AG10803 (cell line): ENCODE measurements around the gene PRR14L.
"Not testable (repeated sequence)": the region's sequence is repeated elsewhere in the genome, so short reads cannot be mapped to it uniquely, and the experiment has no call there.

Source experiments
- DNase-seq: peaks from one replicate; pipeline ENCODE4 v3.0.0; 2010; ENCODE audit warnings: low read depth
- H3K4me3 ChIP-seq: 2 replicates; pipeline ENCODE4 v1.5.1; 2011; ENCODE audit warnings: mild to moderate bottlenecking, low read length, control low read depth
- TF ChIP-seq, protein P1 (sequence below): conservative IDR thresholded peaks from 2 replicates; pipeline ENCODE4 v1.5.1; 2011; ENCODE audit warnings: mild to moderate bottlenecking, low read length, control low read depth, inconsistent platforms

PRR14L gene

GRCh38 chr22:31707519-31707918 is 42.4 kb downstream of the PRR14L start:
- TF ChIP-seq, protein P1, sequence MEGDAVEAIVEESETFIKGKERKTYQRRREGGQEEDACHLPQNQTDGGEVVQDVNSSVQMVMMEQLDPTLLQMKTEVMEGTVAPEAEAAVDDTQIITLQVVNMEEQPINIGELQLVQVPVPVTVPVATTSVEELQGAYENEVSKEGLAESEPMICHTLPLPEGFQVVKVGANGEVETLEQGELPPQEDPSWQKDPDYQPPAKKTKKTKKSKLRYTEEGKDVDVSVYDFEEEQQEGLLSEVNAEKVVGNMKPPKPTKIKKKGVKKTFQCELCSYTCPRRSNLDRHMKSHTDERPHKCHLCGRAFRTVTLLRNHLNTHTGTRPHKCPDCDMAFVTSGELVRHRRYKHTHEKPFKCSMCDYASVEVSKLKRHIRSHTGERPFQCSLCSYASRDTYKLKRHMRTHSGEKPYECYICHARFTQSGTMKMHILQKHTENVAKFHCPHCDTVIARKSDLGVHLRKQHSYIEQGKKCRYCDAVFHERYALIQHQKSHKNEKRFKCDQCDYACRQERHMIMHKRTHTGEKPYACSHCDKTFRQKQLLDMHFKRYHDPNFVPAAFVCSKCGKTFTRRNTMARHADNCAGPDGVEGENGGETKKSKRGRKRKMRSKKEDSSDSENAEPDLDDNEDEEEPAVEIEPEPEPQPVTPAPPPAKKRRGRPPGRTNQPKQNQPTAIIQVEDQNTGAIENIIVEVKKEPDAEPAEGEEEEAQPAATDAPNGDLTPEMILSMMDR, result no peak
- DNase-seq, result no peak
- no peak overlapping the region for H3K4me3 ChIP-seq

GRCh38 chr22:31695423-31695822 is 54.5 kb downstream of the PRR14L start:
- no peak for DNase-seq
- no peak overlapping the region for H3K4me3 ChIP-seq
- TF ChIP-seq, protein P1, result no peak

DNA sequence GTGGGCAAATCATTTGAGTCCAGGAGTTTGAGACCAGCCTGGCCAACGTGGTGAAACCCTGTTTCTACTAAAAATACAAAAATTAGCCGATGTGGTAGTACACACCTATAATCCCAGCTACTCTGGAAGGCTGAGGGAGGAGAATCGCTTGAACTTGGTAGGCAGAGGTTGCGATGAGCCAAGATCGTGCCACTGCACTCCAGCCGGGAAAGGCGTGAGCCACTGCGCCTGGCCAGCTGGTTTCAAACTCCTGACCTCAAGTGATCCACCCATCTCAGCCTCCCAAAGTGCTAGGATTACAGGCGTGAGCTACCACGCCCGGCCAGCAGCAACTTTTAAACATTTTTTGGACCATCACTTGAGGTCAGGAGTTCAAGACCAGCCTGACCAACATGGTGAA is 55.9 kb downstream of the PRR14L start:
- not testable (repeated sequence) for DNase-seq, H3K4me3 ChIP-seq

GRCh38 chr22:31692186-31692886 is 57.6 kb downstream of the PRR14L start:
- peak; percentile 48 for DNase-seq
- TF ChIP-seq, protein P1, result 0 out of 2 replicates have a peak, but pooled peaks have one; percentile 2
- no peak overlapping the region for H3K4me3 ChIP-seq

DNA sequence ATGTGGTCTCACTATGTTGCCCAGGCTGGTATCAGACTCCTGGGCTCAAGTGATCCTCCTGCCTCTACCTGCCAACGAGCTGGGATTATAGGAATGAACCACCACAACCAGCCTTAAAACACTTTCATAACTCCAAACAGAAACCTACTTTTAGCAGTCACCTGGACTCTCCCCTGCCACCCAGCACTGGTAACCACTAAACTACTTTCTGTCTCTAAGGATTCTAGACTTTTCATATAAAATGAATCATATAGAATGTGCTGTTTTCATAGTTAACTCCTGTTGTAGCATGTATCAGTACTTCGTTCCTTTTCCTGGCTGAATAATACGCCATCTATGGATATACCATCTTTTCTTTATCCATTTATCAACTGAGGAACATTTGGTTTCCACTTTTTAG is 58.5 kb downstream of the PRR14L start:
- DNase-seq, result no peak
- TF ChIP-seq, protein P1, result no peak

GRCh38 chr22:31683181-31684105 is 66.5 kb downstream of the PRR14L start:
- peak; percentile 15 for DNase-seq
- H3K4me3 ChIP-seq, result no peak overlapping the region
- TF ChIP-seq, protein P1, result no peak

More for the DNA sequence above, 58.5 kb downstream of the PRR14L start:
- H3K4me3 ChIP-seq, result no peak overlapping the region

DNA sequence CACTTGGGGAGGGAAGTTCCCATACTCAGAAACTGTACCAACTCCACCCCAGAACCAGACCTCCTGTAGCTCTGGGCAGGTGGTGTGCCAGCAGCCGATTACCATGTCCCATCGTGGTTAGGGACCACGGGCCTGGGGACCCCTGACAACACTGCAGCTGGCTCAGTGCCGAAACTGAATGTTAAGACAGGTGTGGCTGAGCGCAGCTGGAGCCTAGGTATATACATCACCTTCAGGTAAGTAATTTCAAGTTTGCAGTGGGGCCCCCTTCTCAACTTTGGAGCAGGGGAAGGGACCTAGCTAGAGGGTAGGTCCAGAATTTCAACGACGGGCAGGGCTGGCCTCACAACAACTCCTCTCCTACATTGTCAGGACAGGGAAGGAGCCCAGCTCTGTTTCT is 67.2 kb downstream of the PRR14L start:
- DNase-seq, result no peak
- TF ChIP-seq, protein P1, result no peak
- H3K4me3 ChIP-seq, result no peak overlapping the region
